Measurements from ENCODE around the gene OSTC.

Gene OSTC

GRCh38 chr4:108650212-108651013, at the start of gene OSTC:
Gene OSTC (plus strand): TSS chr4:108650599. CDS start chr4:108650656, 57 bp downstream.
- peaks cover 7% of the 10 kb centered on the region for H3K4me1 Mint-ChIP-seq
- peak within 1 kb of the TSS; percentile 98 to 99 (median 98) for H3K27ac Mint-ChIP-seq
- no peaks in the 10 kb centered on the region for H3K9me3 Mint-ChIP-seq
- peaks cover 19% of the 10 kb centered on the region for H3K36me3 Mint-ChIP-seq (ENCODE audit: low read depth)
- peak within 1 kb of the TSS; percentile 95 to 99 (median 96) for H3K4me3 Mint-ChIP-seq
- H3K27me3 Mint-ChIP-seq (ENCODE audit: low read depth) = peaks cover 3% of the 10 kb centered on the region
- no peak for TF ChIP-seq CTCF (IDR thresholded peaks at IDR 0.05; ENCODE audit: unreplicated experiment in 3 of 3)

- no peak overlapping the region for H3K4me3 Mint-ChIP-seq
- no peaks in the 10 kb centered on the region for H3K27me3 Mint-ChIP-seq (ENCODE audit: low read depth)
- no peak overlapping the region for H3K27ac Mint-ChIP-seq
- H3K36me3 Mint-ChIP-seq (ENCODE audit: low read depth) = no peaks in the 10 kb centered on the region
- no peaks in the 10 kb centered on the region for H3K4me1 Mint-ChIP-seq
- no peak for TF ChIP-seq CTCF (IDR thresholded peaks at IDR 0.05; ENCODE audit: unreplicated experiment in 3 of 3)
- H3K9me3 Mint-ChIP-seq = peaks cover 4% of the 10 kb centered on the region
These were observed 49.3 kb upstream of the OSTC start for GRCh38 chr4:108601106-108601505.

GRCh38 chr4:108601532-108601931, 48.9 kb upstream of the OSTC start:
- H3K27me3 Mint-ChIP-seq (ENCODE audit: low read depth) = no peaks in the 10 kb centered on the region
- H3K27ac Mint-ChIP-seq = no peak overlapping the region
- H3K9me3 Mint-ChIP-seq = peaks cover 4% of the 10 kb centered on the region
- no peaks in the 10 kb centered on the region for H3K36me3 Mint-ChIP-seq (ENCODE audit: low read depth)
- no peak for TF ChIP-seq CTCF (IDR thresholded peaks at IDR 0.05; ENCODE audit: unreplicated experiment in 3 of 3)
- no peak overlapping the region for H3K4me3 Mint-ChIP-seq
- no peaks in the 10 kb centered on the region for H3K4me1 Mint-ChIP-seq

GRCh38 chr4:108602163-108602562, 48.2 kb upstream of the OSTC start:
- H3K4me1 Mint-ChIP-seq = no peaks in the 10 kb centered on the region
- H3K27me3 Mint-ChIP-seq (ENCODE audit: low read depth) = no peaks in the 10 kb centered on the region

GRCh38 chr4:108607079-108607815, 43.2 kb upstream of the OSTC start:
- no peak for TF ChIP-seq CTCF (IDR thresholded peaks at IDR 0.05; ENCODE audit: unreplicated experiment in 3 of 3)
- Mint-ChIP-seq H3K4me1 (peaks cover 4% of the 10 kb centered on the region), H3K27ac (no peak overlapping the region), H3K27me3 (ENCODE audit: low read depth) (no peaks in the 10 kb centered on the region), H3K9me3 (peaks cover 8% of the 10 kb centered on the region), H3K4me3 (no peak overlapping the region), H3K36me3 (ENCODE audit: low read depth) (no peaks in the 10 kb centered on the region)

More at GRCh38 chr4:108602163-108602562, 48.2 kb upstream of the OSTC start:
- peaks cover 7% of the 10 kb centered on the region for H3K9me3 Mint-ChIP-seq
- no peak overlapping the region for H3K4me3 Mint-ChIP-seq
- H3K27ac Mint-ChIP-seq = no peak overlapping the region
- H3K36me3 Mint-ChIP-seq (ENCODE audit: low read depth) = no peaks in the 10 kb centered on the region
- TF ChIP-seq CTCF (IDR thresholded peaks at IDR 0.05; ENCODE audit: unreplicated experiment in 3 of 3) = no peak

All from nephron (organoid).